Calu3 (cell line): ENCODE data around the gene NAV2. TPM values are rescaled to one million over a fixed set of nuclear protein-coding genes. Genes with fewer than 3 reads are reported as not detected.

Experiments used
- BruUV-seq: library from RNA; stranded (reverse); fragments of 400-500 nt; replicated peaks from 2 replicates; lab custom pipeline; 2021; lab: Mats Ljungman, UMichigan
- CTCF ChIA-PET: fragments of 300-600 bp; sonication (Branson Sonifier 250); formaldehyde crosslinking; loops from one replicate; lab custom pipeline; 2022; ENCODE audit warnings: antibody characterized with exemption; lab: Charles Lee
- DNase-seq: peaks from one replicate; pipeline ENCODE4 v3.0.0; 2022
- H3K27ac Mint-ChIP-seq: one replicate; pipeline ENCODE4 v1.8.0; 2022; ENCODE audit warnings: mixed read lengths; ENCODE audit not compliant: unreplicated experiment
- H3K27me3 Mint-ChIP-seq: one replicate; pipeline ENCODE4 v1.8.0; 2022; ENCODE audit warnings: mixed read lengths; ENCODE audit not compliant: unreplicated experiment
- H3K36me3 Mint-ChIP-seq: one replicate; pipeline ENCODE4 v1.8.0; 2022; ENCODE audit warnings: mild to moderate bottlenecking, moderate library complexity, mixed read lengths; ENCODE audit not compliant: insufficient read depth, unreplicated experiment
- H3K4me1 Mint-ChIP-seq: one replicate; pipeline ENCODE4 v1.8.0; 2022; ENCODE audit warnings: mild to moderate bottlenecking, low read depth, mixed read lengths; ENCODE audit not compliant: unreplicated experiment
- H3K4me3 Mint-ChIP-seq: one replicate; pipeline ENCODE4 v1.8.0; 2022; ENCODE audit warnings: mild to moderate bottlenecking, low read depth, moderate library complexity, mixed read lengths; ENCODE audit not compliant: unreplicated experiment
- H3K9me3 Mint-ChIP-seq: one replicate; pipeline ENCODE4 v1.8.0; 2022; ENCODE audit warnings: low read depth, mixed read lengths; ENCODE audit not compliant: unreplicated experiment
- CTCF ChIP-seq: fragments of 200-600 bp; IDR thresholded peaks from one replicate; pipeline ENCODE4 v1.8.0; 2022; ENCODE audit warnings: antibody characterized with exemption; ENCODE audit not compliant: unreplicated experiment
- intact Hi-C: fragments of 100-400 bp; cut with micrococcal nuclease; formaldehyde crosslinking; loops from one replicate; pipeline ENCODE4 v1.10.0; 2022; ENCODE audit not compliant: unreplicated experiment
- total RNA-seq: library from RNA; stranded (reverse); gene quantifications from 2 replicates; pipeline ENCODE4 v1.2.3, GENCODE V29; 2022

Gene NAV2
- total RNA-seq, 1 experiment from 2014 or later, result 21.4 TPM

DNA sequence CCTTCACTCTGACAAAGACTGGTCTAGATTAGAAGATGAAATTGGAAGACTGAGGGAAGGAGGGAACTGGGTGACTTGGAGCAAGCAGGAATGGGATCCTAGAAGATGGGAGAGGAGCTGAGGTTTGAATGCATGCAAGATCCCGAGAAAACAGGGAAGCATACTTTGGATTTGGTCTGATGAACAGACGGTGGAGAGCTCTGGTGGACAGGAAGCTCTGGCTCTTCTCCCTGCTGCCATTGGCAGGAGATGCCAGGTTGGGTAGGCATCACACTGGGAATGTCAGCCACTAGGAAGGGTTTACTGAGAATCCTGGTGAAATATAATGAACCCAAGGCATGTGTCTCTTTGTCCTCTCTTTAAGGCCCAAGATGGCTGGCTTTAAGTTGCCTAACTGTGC lies 16.5 kb downstream of the NAV2 start:
- no TSS peak for BruUV-seq
- DNase-seq, result no peak
- Mint-ChIP-seq H3K27me3 (no peaks in the 10 kb centered on the region), H3K36me3 (no peaks in the 10 kb centered on the region), H3K27ac (no peak overlapping the region), H3K4me3 (no peak overlapping the region), H3K9me3 (no peaks in the 10 kb centered on the region), H3K4me1 (peaks cover 19% of the 10 kb centered on the region)
- intact Hi-C loops, result no loop called here
- TF ChIP-seq CTCF, result no peak
- CTCF ChIA-PET, result no interaction called here

DNA sequence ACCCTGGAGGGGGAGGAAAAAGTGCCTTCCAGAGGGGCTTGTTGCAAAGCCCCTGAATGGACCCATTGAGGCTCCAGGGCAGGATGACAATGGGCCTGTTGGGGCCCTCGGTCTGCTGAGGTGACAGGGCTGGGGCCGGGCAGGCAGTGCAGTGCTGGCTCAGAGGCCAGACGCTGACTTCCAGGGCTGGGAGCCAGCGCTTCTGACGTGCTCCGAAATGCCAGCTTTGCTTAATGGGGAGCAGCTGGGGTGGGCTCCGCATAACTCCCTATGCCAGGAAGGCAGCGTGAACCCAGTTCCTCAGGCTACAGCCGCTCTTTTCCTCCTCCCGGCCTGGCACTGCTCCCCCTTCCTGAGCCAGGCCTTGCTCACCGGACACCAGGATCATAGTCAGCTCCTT lies 17.7 kb downstream of the NAV2 start:
- CTCF ChIA-PET, result no interaction called here
- no peaks in the 10 kb centered on the region for H3K27me3 Mint-ChIP-seq
- H3K27ac Mint-ChIP-seq, result no peak overlapping the region
- peaks cover 14% of the 10 kb centered on the region for H3K4me1 Mint-ChIP-seq
- no peak for TF ChIP-seq CTCF
- DNase-seq, result no peak
- no peak overlapping the region for H3K4me3 Mint-ChIP-seq
- no peaks in the 10 kb centered on the region for H3K9me3 Mint-ChIP-seq
- BruUV-seq, result no TSS peak
- intact Hi-C loops, result no loop called here
- no peaks in the 10 kb centered on the region for H3K36me3 Mint-ChIP-seq

DNA sequence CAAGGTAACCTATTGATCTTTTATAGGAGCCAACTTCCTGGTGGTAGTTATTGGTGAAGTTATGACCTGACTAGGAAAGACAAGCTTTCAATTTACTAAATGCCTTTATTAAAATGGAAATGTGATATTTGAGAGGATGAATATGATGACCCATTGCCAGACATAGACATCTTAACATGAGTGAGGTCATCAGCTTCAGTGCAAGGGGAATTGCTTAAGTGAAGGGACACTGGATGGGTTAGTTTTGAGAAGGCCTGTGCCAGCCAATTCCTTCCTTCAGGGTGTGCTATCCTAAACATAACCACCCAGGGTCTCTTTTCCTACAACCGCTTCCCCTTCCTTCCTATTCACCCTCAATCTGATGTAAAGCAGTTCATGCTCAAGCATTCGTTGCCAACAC lies 21.5 kb downstream of the NAV2 start:
- no peak for TF ChIP-seq CTCF
- Mint-ChIP-seq H3K36me3 (no peaks in the 10 kb centered on the region), H3K9me3 (no peaks in the 10 kb centered on the region), H3K27me3 (no peaks in the 10 kb centered on the region), H3K4me1 (no peaks in the 10 kb centered on the region), H3K4me3 (no peak overlapping the region), H3K27ac (no peak overlapping the region)
- CTCF ChIA-PET, result no interaction called here
- intact Hi-C loops, result no loop called here
- DNase-seq, result no peak
- no TSS peak for BruUV-seq

DNA sequence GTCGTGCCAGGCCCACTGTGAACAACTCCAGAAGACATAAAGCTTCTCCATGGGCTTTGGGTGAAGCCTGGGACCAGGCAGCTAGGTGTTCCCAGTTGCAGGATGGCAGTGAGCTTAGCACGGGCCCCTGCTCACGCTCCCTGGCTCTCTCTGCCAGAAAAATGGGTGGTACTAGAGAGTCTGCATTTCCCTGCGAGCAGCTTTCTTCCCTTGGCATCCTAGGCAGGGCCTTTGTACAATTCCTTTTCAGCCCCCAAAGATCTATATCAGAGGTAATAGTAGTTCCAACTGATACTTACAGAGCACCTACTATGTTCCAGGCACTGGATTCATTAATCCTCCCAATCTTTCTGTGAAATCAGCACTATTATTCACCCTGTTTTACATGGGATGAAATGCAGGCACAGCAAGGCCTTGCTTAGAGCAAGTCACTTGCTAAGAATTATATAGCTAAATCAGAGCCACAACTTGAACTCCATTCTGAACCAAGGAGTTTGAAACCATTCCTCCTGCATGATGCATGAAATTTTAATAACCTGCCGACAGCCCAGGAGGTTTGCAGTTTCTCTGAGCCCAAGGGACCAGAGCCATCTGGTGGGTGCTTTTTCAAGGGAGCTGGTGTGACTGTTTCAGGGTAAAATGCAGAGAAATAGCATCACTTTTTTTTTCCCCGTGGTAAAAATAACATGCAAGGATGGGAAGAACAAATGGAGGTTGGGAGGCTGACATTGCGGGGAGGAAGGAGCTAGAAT lies 22.7 kb downstream of the NAV2 start:
- Mint-ChIP-seq H3K27me3 (no peaks in the 10 kb centered on the region), H3K36me3 (no peaks in the 10 kb centered on the region), H3K27ac (no peak overlapping the region), H3K9me3 (no peaks in the 10 kb centered on the region), H3K4me1 (peaks cover 7% of the 10 kb centered on the region), H3K4me3 (no peak overlapping the region)
- no peak for DNase-seq
- TF ChIP-seq CTCF, result no peak
- CTCF ChIA-PET, result interaction anchor here (1.1 kb wide), 1 partner anchor 175 kb away, joined by 3 read pairs; no protein-coding TSS in a partner anchor
- intact Hi-C loops, result no loop called here
- no TSS peak for BruUV-seq
